Liver (tissue), 9 donors: ENCODE measurements around the gene MT1A. TPM values are rescaled to one million over a fixed set of nuclear protein-coding genes. Genes with fewer than 3 reads are reported as not detected.
"Not testable (repeated sequence)": the region's sequence is repeated elsewhere in the genome, so short reads cannot be mapped to it uniquely, and the experiment has no call there.

Experiments
- DNase-seq: peaks from one replicate; pipeline ENCODE4 v3.0.0-alpha.2; 2017; ENCODE audit warnings: low spot score
- H3K27ac ChIP-seq, 2 donors: one replicate each; pipeline ENCODE4 v1.7.0; 2013; ENCODE audit warnings: inconsistent platforms in 2 of 2, low read length in 2 of 2, control low read depth in 1 of 2, low read depth in 1 of 2, mild to moderate bottlenecking in 1 of 2
- H3K27me3 ChIP-seq, 4 donors: one replicate each; pipeline versions ENCODE4 v1.6.1 to v1.7.0; 2013; ENCODE audit warnings: low read length in 3 of 4, inconsistent platforms in 1 of 4, mild to moderate bottlenecking in 1 of 4, moderate library complexity in 1 of 4; ENCODE audit not compliant: control insufficient read depth in 4 of 4, insufficient read depth in 4 of 4
- H3K36me3 ChIP-seq, 4 donors: one replicate each; pipeline versions ENCODE4 v1.6.1 to v1.7.0; 2013; ENCODE audit warnings: low read length in 3 of 4, mild to moderate bottlenecking in 3 of 4, low read depth in 1 of 4, moderate library complexity in 1 of 4; ENCODE audit not compliant: control insufficient read depth in 4 of 4, insufficient read depth in 3 of 4
- H3K4me1 ChIP-seq, 4 donors: one replicate each; pipeline versions ENCODE4 v1.6.1 to v1.7.0; 2013; ENCODE audit warnings: low read length in 3 of 4, mild to moderate bottlenecking in 3 of 4, moderate library complexity in 1 of 4; ENCODE audit not compliant: control insufficient read depth in 4 of 4, insufficient read depth in 4 of 4
- H3K4me3 ChIP-seq, 3 donors: one replicate each; pipeline versions ENCODE4 v1.6.1 to v1.7.0; 2013; ENCODE audit warnings: low read length in 3 of 3, control low read depth in 1 of 3, low read depth in 1 of 3, mild to moderate bottlenecking in 1 of 3
- H3K9ac ChIP-seq, 2 donors: one replicate each; pipeline ENCODE4 v1.7.0; 2013; ENCODE audit warnings: low read length in 2 of 2, mild to moderate bottlenecking in 2 of 2, moderate library complexity in 2 of 2, control low read depth in 1 of 2, low read depth in 1 of 2
- H3K9me3 ChIP-seq, 4 donors: one replicate each; pipeline versions ENCODE4 v1.6.1 to v1.7.0; 2013; ENCODE audit warnings: low read length in 3 of 4; ENCODE audit not compliant: control insufficient read depth in 4 of 4
- ATF3 ChIP-seq: IDR thresholded peaks from 2 replicates; pipeline ENCODE4 v1.6.1; 2016; ENCODE audit warnings: antibody characterized with exemption
- EGR1 ChIP-seq, 2 donors: IDR thresholded peaks; 2 replicates each; pipeline ENCODE4 v1.6.1; 2016 to 2018; ENCODE audit warnings: antibody characterized with exemption in 2 of 2, low read depth in 2 of 2
- GABPA ChIP-seq, 2 donors: IDR thresholded peaks in 1 of 2; conservative IDR thresholded peaks in 1 of 2; 2 replicates each; pipeline ENCODE4 v1.6.1; 2016; ENCODE audit warnings: antibody characterized with exemption in 2 of 2, mild to moderate bottlenecking in 1 of 2, moderate library complexity in 1 of 2
- HNF4A ChIP-seq, 2 donors: conservative IDR thresholded peaks; 2 replicates each; pipeline ENCODE4 v1.6.1; 2016; ENCODE audit warnings: antibody characterized with exemption in 2 of 2, mild to moderate bottlenecking in 2 of 2
- HNF4G ChIP-seq: IDR thresholded peaks from 2 replicates; pipeline ENCODE4 v1.6.1; 2016; ENCODE audit warnings: antibody characterized with exemption
- JUND ChIP-seq, 2 donors: IDR thresholded peaks; 2 replicates each; pipeline ENCODE4 v1.6.1; 2016; ENCODE audit warnings: antibody characterized with exemption in 2 of 2
- NR2F2 ChIP-seq: IDR thresholded peaks from 2 replicates; pipeline ENCODE4 v1.6.1; 2016; ENCODE audit warnings: antibody characterized with exemption
- RAD21 ChIP-seq, 2 donors: IDR thresholded peaks; 2 replicates each; pipeline ENCODE4 v1.6.1; 2016; ENCODE audit warnings: antibody characterized with exemption in 2 of 2, mild to moderate bottlenecking in 2 of 2
- RXRA ChIP-seq, 2 donors: IDR thresholded peaks; 2 replicates each; pipeline ENCODE4 v1.6.1; 2017 to 2018; ENCODE audit warnings: antibody characterized with exemption in 2 of 2, mild to moderate bottlenecking in 1 of 2
- SP1 ChIP-seq: IDR thresholded peaks from 2 replicates; pipeline ENCODE4 v1.6.1; 2018; ENCODE audit warnings: antibody characterized with exemption, mild to moderate bottlenecking
- TAF1 ChIP-seq: conservative IDR thresholded peaks from 2 replicates; pipeline ENCODE4 v1.6.1; 2016; ENCODE audit warnings: antibody characterized with exemption, mild to moderate bottlenecking
- YY1 ChIP-seq: IDR thresholded peaks from 2 replicates; pipeline ENCODE4 v1.6.1; 2016; ENCODE audit warnings: antibody characterized with exemption, mild to moderate bottlenecking
- ZBTB33 ChIP-seq: IDR thresholded peaks from 2 replicates; pipeline ENCODE4 v1.6.1; 2016; ENCODE audit warnings: antibody characterized with exemption
- WGBS: extraction: QIAGEN DNeasy Blood & Tissue Kit; methylation state at CpG from one replicate; pipeline ENCODE4 v1.1.7; 2013; 5-methylcytosine and 5-hydroxymethylcytosine counted together
- polyA plus RNA-seq, 2 donors: library from polyadenylated mRNA; stranded (reverse) in 1 of 2; unstranded in 1 of 2; fragments of 200-250 nt in 1 of 2; fragments of >200 nt in 1 of 2; fragmentation: Nextera tagmentation in 1 of 2; extraction: Ambion mirVana in 1 of 2; gene quantifications; one replicate each; pipeline versions ENCODE4 v1.2.1 to v1.2.3, GENCODE V29; 2013 to 2015
- total RNA-seq, 2 donors: library from RNA; depleted of rRNA; stranded (reverse); fragments of >200 nt; gene quantifications; one replicate each; pipeline ENCODE4 v1.2.3, GENCODE V29; 2014
- donor health status: healthy.
- donor health status: healthy.
- donor health status: healthy.
- donor health status: healthy.
- donor health status: healthy.

Gene MT1A
- total and polyA plus RNA-seq, 4 donors: 10.1 to 511 (median 74.6) TPM

- 97% methylated on average over 1 of the region's 1 CpG for WGBS
- no peak for DNase-seq
- Histone ChIP-seq H3K9me3 (no peaks in the 10 kb centered on the region), H3K9ac (no peak overlapping the region), H3K27ac (no peak overlapping the region), H3K4me3 (no peak overlapping the region), H3K4me1 (peaks cover 0 to 17% (median 9%) of the 10 kb centered on the region in 4 donors), H3K36me3 (peaks cover 0 to 3% (median 0%) of the 10 kb centered on the region in 4 donors), H3K27me3 (no peaks in the 10 kb centered on the region)
- no peak for TF ChIP-seq HNF4G
- TF ChIP-seq YY1: no peak
- TF ChIP-seq ATF3: peak; percentile 25
- TF ChIP-seq ZBTB33: no peak
- no peak for TF ChIP-seq JUND (IDR thresholded peaks at IDR 0.05)
- no peak for TF ChIP-seq GABPA (IDR thresholded peaks at IDR 0.05 in 1 of 2, conservative IDR thresholded peaks at IDR 0.05 in 1 of 2)
- no peak for TF ChIP-seq RAD21 (IDR thresholded peaks at IDR 0.05)
- peak in 1 of 2 donors; percentile 56 for TF ChIP-seq RXRA (IDR thresholded peaks at IDR 0.05)
- no peak for TF ChIP-seq EGR1 (IDR thresholded peaks at IDR 0.05; ENCODE audit: low read depth in 2 of 2)
- TF ChIP-seq TAF1: no peak
- TF ChIP-seq HNF4A (conservative IDR thresholded peaks at IDR 0.05): peak; percentile 6 to 14
- TF ChIP-seq NR2F2: no peak
Measured at GRCh38 chr16:56664506-56664905, 26.0 kb downstream of the MT1A start.

DNA sequence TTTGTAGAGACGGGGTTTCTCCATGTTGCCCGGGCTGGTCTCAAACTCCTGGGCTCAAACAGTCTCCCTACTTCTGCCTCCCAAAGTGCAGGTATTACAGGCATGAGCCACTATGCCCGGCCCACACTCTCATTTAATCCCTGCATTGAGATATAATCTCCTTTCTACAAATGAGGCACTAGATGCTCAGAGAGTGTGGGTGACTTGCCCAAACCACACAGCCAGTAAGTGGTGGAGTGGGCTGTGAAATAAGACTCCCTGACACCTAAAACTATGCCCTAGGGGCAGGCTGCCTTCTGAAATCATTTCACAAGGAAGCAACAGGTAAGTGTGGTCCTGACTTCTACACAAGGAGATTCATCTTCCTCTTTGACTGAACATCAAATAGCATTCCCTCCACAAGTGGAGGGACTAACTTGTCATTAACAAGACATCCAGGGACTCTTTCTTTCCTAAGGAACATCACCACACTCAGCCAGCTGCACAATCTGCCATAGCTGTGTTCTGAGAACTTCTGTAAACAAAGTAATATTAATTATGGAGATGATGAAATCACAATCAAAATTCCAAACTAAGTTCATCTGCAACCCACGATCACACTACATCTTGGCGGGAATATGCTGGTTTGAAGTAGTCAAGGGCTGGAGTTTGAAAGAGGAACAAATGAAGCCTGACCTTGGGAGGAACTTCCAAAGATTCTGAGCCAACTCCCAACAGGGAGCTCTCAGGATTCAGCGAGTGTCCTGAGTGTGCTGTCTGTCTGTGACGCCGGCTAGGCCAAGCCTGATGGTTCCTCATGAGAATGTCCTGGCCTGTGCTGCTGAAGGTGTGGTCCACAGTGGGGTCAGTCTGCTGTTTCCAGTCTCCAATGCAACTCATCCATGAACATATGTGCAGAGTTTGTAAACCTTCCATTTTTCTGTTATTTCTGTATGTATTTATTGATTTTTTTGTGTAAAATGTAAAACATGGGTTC lies 27.1 kb downstream of the MT1A start:
- not testable (repeated sequence) for H3K9me3 ChIP-seq, H3K27me3 ChIP-seq, H3K36me3 ChIP-seq, H3K9ac ChIP-seq, DNase-seq
- 56% methylated on average over 8 of the region's 8 CpGs for WGBS
- Histone ChIP-seq H3K27ac (peak overlapping the region; percentile 38 to 94), H3K4me3 (peak overlapping the region in 1 of 3 donors; percentile 97), H3K4me1 (peaks cover 0 to 16% (median 7%) of the 10 kb centered on the region in 4 donors)
- peak in 1 of 2 donors; percentile 10 for TF ChIP-seq HNF4A (conservative IDR thresholded peaks at IDR 0.05)
- peak in 1 of 2 donors; percentile 47 for TF ChIP-seq JUND (IDR thresholded peaks at IDR 0.05)
- peak in 1 of 2 donors; percentile 6 for TF ChIP-seq EGR1 (IDR thresholded peaks at IDR 0.05; ENCODE audit: low read depth in 2 of 2)
- peak; percentile 31 for TF ChIP-seq ATF3
- peak; percentile 50 for TF ChIP-seq SP1
- TF ChIP-seq TAF1: peak; percentile 14
